Mesendoderm (in vitro differentiated cells): Measurements from ENCODE around the gene WEE2.

Source experiments
- DNase-seq: peaks from one replicate; pipeline ENCODE4 v3.0.0; 2013
- H2AK5ac ChIP-seq: 2 replicates; pipeline ENCODE4 v1.6.1; 2013; ENCODE audit warnings: low read length, inconsistent platforms
- H2BK120ac ChIP-seq: 2 replicates; pipeline ENCODE4 v1.6.1; 2013; ENCODE audit warnings: low read depth, mild to moderate bottlenecking, low read length, moderate library complexity, mixed read lengths
- H2BK15ac ChIP-seq: replicated peaks from 2 replicates; pipeline ENCODE4 v1.6.1; 2013; ENCODE audit warnings: low read depth, mild to moderate bottlenecking, moderate library complexity
- H2BK5ac ChIP-seq: 2 replicates; pipeline ENCODE4 v1.6.1; 2013; ENCODE audit warnings: low read length, inconsistent platforms
- H3K18ac ChIP-seq: 2 replicates; pipeline ENCODE4 v1.6.1; 2013; ENCODE audit warnings: mild to moderate bottlenecking, low read length, mixed read lengths
- H3K23ac ChIP-seq: one replicate; pipeline ENCODE4 v1.6.1; 2013; ENCODE audit warnings: low read length
- H3K27ac ChIP-seq: 2 replicates; pipeline ENCODE4 v1.5.1; 2013; ENCODE audit warnings: low read depth, mild to moderate bottlenecking, inconsistent platforms, low read length, moderate library complexity
- H3K27me3 ChIP-seq: 2 replicates; pipeline ENCODE4 v1.6.1; 2013; ENCODE audit warnings: low read length, control low read depth, mild to moderate bottlenecking, inconsistent platforms; ENCODE audit not compliant: insufficient read depth, poor library complexity
- H3K36me3 ChIP-seq: 2 replicates; pipeline ENCODE4 v1.6.1; 2013; ENCODE audit warnings: low read length, inconsistent platforms; ENCODE audit not compliant: control insufficient read depth, insufficient read depth
- H3K4ac ChIP-seq: one replicate; pipeline ENCODE4 v1.6.1; 2013; ENCODE audit warnings: low read depth, mild to moderate bottlenecking, low read length, moderate library complexity
- H3K4me1 ChIP-seq: 2 replicates; pipeline ENCODE4 v1.6.1; 2013; ENCODE audit warnings: low read depth, low read length, inconsistent platforms; ENCODE audit not compliant: control insufficient read depth
- H3K4me2 ChIP-seq: 2 replicates; pipeline ENCODE4 v1.6.1; 2013; ENCODE audit warnings: low read length
- H3K4me3 ChIP-seq: 2 replicates; pipeline ENCODE4 v1.5.1; 2013; ENCODE audit warnings: mild to moderate bottlenecking, low read length
- H3K56ac ChIP-seq: one replicate; pipeline ENCODE4 v1.6.1; 2013; ENCODE audit warnings: low read length
- H3K79me1 ChIP-seq: 2 replicates; pipeline ENCODE4 v1.6.1; 2013; ENCODE audit warnings: low read length, inconsistent platforms
- H3K79me2 ChIP-seq: 2 replicates; pipeline ENCODE4 v1.6.1; 2013; ENCODE audit warnings: mild to moderate bottlenecking, low read length; ENCODE audit not compliant: control insufficient read depth, insufficient read depth
- H3K9ac ChIP-seq: 2 replicates; pipeline ENCODE4 v1.6.1; 2013; ENCODE audit warnings: low read length, inconsistent platforms
- H4K5ac ChIP-seq: one replicate; pipeline ENCODE4 v1.6.1; 2013; ENCODE audit warnings: low read length
- H4K8ac ChIP-seq: one replicate; pipeline ENCODE4 v1.6.1; 2013; ENCODE audit warnings: low read depth, mild to moderate bottlenecking, control low read depth, low read length, moderate library complexity
- WGBS: extraction: QIAGEN DNeasy Blood & Tissue Kit; methylation state at CpG from one replicate; pipeline ENCODE4 v1.1.7; 2013; ENCODE audit warnings: low lambda C conversion rate, missing lambda C conversion rate; ENCODE audit not compliant: insufficient coverage; ENCODE audit errors: extremely low coverage; 5-methylcytosine and 5-hydroxymethylcytosine counted together

WEE2 gene

GRCh38 chr7:141674171-141674671 lies 33.9 kb upstream of the WEE2 start:
- H3K4me2 ChIP-seq: no peak overlapping the region
- no peaks in the 10 kb centered on the region for H3K79me2 ChIP-seq
- no peaks in the 10 kb centered on the region for H3K27me3 ChIP-seq
- H2BK120ac ChIP-seq: no peak overlapping the region
- H2BK5ac ChIP-seq: no peak overlapping the region
- no peaks in the 10 kb centered on the region for H3K79me1 ChIP-seq
- H2BK15ac ChIP-seq: no peak overlapping the region
- H3K18ac ChIP-seq: no peak overlapping the region
- H3K4me1 ChIP-seq: no peaks in the 10 kb centered on the region
- no peak overlapping the region for H3K9ac ChIP-seq
- H3K23ac ChIP-seq: no peak overlapping the region
- no peak overlapping the region for H3K4ac ChIP-seq
- H2AK5ac ChIP-seq: no peak overlapping the region
- peak; percentile 84 for DNase-seq
- no CpG with 5 or more reads among the region's 5 CpGs for WGBS
- H3K4me3 ChIP-seq: no peak overlapping the region
- peak overlapping the region; percentile 53 for H3K27ac ChIP-seq
- H3K36me3 ChIP-seq: no peaks in the 10 kb centered on the region
- H4K8ac ChIP-seq: no peak overlapping the region
- H3K56ac ChIP-seq: peak overlapping the region; percentile 1
- H4K5ac ChIP-seq: no peak overlapping the region

DNA sequence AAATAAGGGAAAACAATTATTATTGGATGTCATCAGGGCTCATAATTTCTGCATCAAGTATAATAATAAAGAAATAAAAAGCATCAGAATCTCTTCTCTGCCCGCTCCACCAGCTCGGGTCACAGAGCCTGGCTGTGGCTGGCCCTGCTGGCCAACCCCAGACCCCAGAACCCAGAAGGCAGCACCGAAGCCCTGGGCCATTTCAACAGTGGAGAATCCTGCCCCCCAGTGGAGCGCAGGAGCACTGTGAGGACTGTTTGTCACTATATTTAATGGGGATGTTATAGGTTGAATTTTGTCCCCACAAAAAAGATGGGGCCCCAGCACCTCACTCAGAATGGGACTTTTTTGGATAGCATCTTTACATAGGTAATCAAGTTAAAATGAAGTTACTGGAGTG lies 33.5 kb upstream of the WEE2 start:
- Histone ChIP-seq H3K23ac (no peak overlapping the region), H3K27ac (peak overlapping the region; percentile 53)
- peak; percentile 75 for DNase-seq

GRCh38 chr7:141675436-141676215 lies 32.5 kb upstream of the WEE2 start:
- Histone ChIP-seq H2AK5ac (no peak overlapping the region), H4K8ac (no peak overlapping the region), H2BK120ac (no peak overlapping the region), H2BK15ac (no peak overlapping the region), H3K4me2 (no peak overlapping the region), H3K27me3 (no peaks in the 10 kb centered on the region), H2BK5ac (no peak overlapping the region), H3K56ac (no peak overlapping the region), H3K4me1 (no peaks in the 10 kb centered on the region), H3K4me3 (no peak overlapping the region), H3K36me3 (no peaks in the 10 kb centered on the region), H3K79me2 (no peaks in the 10 kb centered on the region), H3K4ac (no peak overlapping the region), H3K18ac (no peak overlapping the region), H3K79me1 (no peaks in the 10 kb centered on the region), H3K9ac (no peak overlapping the region), H3K23ac (no peak overlapping the region), H4K5ac (no peak overlapping the region), H3K27ac (no peak overlapping the region)
- WGBS: no CpG with 5 or more reads among the region's 6 CpGs
- DNase-seq: no peak

More for the DNA sequence above, 33.5 kb upstream of the WEE2 start:
- H4K8ac ChIP-seq: no peak overlapping the region
- no peak overlapping the region for H3K4me2 ChIP-seq
- no peak overlapping the region for H2BK5ac ChIP-seq
- no peak overlapping the region for H2BK120ac ChIP-seq
- no peak overlapping the region for H3K56ac ChIP-seq
- no peak overlapping the region for H2AK5ac ChIP-seq
- no peak overlapping the region for H4K5ac ChIP-seq
- H3K4me3 ChIP-seq: no peak overlapping the region
- H3K36me3 ChIP-seq: no peaks in the 10 kb centered on the region
- H3K18ac ChIP-seq: no peak overlapping the region
- no peak overlapping the region for H3K4ac ChIP-seq
- no CpG with 5 or more reads among the region's 4 CpGs for WGBS
- H3K9ac ChIP-seq: no peak overlapping the region
- no peaks in the 10 kb centered on the region for H3K79me2 ChIP-seq
- no peak overlapping the region for H2BK15ac ChIP-seq
- H3K27me3 ChIP-seq: no peaks in the 10 kb centered on the region
- no peaks in the 10 kb centered on the region for H3K4me1 ChIP-seq
- H3K79me1 ChIP-seq: no peaks in the 10 kb centered on the region

- no peak overlapping the region for H2AK5ac ChIP-seq
- H2BK15ac ChIP-seq: no peak overlapping the region
- H3K4me2 ChIP-seq: no peak overlapping the region
- H3K36me3 ChIP-seq: no peaks in the 10 kb centered on the region
- no peak overlapping the region for H4K8ac ChIP-seq
- H3K79me2 ChIP-seq: no peaks in the 10 kb centered on the region
- H4K5ac ChIP-seq: no peak overlapping the region
- H3K9ac ChIP-seq: no peak overlapping the region
- H3K4ac ChIP-seq: no peak overlapping the region
- no peak overlapping the region for H3K4me3 ChIP-seq
- no peak overlapping the region for H3K18ac ChIP-seq
- H3K4me1 ChIP-seq: no peaks in the 10 kb centered on the region
- no peak overlapping the region for H2BK120ac ChIP-seq
- no peak overlapping the region for H3K27ac ChIP-seq
- H3K23ac ChIP-seq: no peak overlapping the region
- no peak overlapping the region for H3K56ac ChIP-seq
- no CpG with 5 or more reads among the region's 3 CpGs for WGBS
- H3K79me1 ChIP-seq: no peaks in the 10 kb centered on the region
- no peak overlapping the region for H2BK5ac ChIP-seq
- no peak for DNase-seq
- H3K27me3 ChIP-seq: no peaks in the 10 kb centered on the region
Measured at GRCh38 chr7:141676618-141677017, 31.5 kb upstream of the WEE2 start.

DNA sequence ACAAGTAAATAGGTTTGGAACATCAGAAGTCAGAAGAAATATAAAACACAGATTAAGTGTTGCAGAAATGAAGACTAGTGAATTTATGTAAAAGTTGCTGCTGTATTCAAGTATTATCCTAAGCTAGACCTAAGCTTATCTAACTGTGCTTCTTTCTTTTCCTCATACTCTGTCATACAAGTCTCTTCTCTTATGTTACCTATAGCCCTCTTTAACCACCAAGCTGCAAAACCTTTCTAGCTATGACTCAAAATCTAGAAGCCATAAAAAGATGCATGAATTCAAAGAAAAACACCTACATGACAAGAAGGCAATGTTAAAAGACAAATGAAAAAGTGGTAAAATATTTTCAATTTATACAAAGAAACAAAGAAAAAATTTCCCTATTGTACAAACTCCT lies 29.1 kb upstream of the WEE2 start:
- Histone ChIP-seq H3K23ac (no peak overlapping the region), H3K4ac (no peak overlapping the region), H2AK5ac (no peak overlapping the region), H3K27me3 (no peaks in the 10 kb centered on the region), H3K18ac (no peak overlapping the region), H4K8ac (no peak overlapping the region), H3K4me3 (no peak overlapping the region), H4K5ac (no peak overlapping the region), H3K4me1 (no peaks in the 10 kb centered on the region), H2BK5ac (no peak overlapping the region), H3K4me2 (no peak overlapping the region), H3K9ac (no peak overlapping the region), H2BK120ac (no peak overlapping the region), H3K79me1 (no peaks in the 10 kb centered on the region), H3K36me3 (no peaks in the 10 kb centered on the region), H2BK15ac (no peak overlapping the region), H3K27ac (no peak overlapping the region), H3K79me2 (no peaks in the 10 kb centered on the region), H3K56ac (no peak overlapping the region)
- DNase-seq: no peak
